Neural crest cell (in vitro differentiated cells): ENCODE data around the gene CBX2. TPM values are rescaled to one million over a fixed set of nuclear protein-coding genes. Genes with fewer than 3 reads are reported as not detected.
"Not testable (repeated sequence)": the region's sequence is repeated elsewhere in the genome, so short reads cannot be mapped to it uniquely, and the experiment has no call there.

ENCODE experiments used
- DNase-seq: peaks from one replicate; pipeline ENCODE4 v3.0.0; 2021; ENCODE audit warnings: low read depth, mixed read lengths, low spot score
- H3K27ac Mint-ChIP-seq: one replicate; pipeline ENCODE4 v1.8.0; 2021; ENCODE audit warnings: mild to moderate bottlenecking, mixed read lengths; ENCODE audit not compliant: unreplicated experiment
- H3K27me3 Mint-ChIP-seq: 2 replicates; pipeline ENCODE4 v1.8.0; 2021; ENCODE audit warnings: low read depth, mild to moderate bottlenecking, mixed read lengths
- H3K36me3 Mint-ChIP-seq: 2 replicates; pipeline ENCODE4 v1.8.0; 2021; ENCODE audit warnings: low read depth, mild to moderate bottlenecking, mixed read lengths
- H3K4me1 Mint-ChIP-seq: 2 replicates; pipeline ENCODE4 v1.8.0; 2021; ENCODE audit warnings: mixed read lengths
- H3K4me3 Mint-ChIP-seq: one replicate; pipeline ENCODE4 v1.8.0; 2021; ENCODE audit warnings: mild to moderate bottlenecking, mixed read lengths
- H3K9me3 Mint-ChIP-seq: 2 replicates; pipeline ENCODE4 v1.8.0; 2021; ENCODE audit warnings: mixed read lengths
- CTCF ChIP-seq: fragments of 200-600 bp; sonication (generic); conservative IDR thresholded peaks from 2 replicates; pipeline ENCODE4 v1.5.0; 2021; ENCODE audit warnings: antibody characterized with exemption, mild to moderate bottlenecking
- total RNA-seq: library from RNA; stranded (reverse); gene quantifications from 2 replicates; pipeline ENCODE4 v1.2.1, GENCODE V29; 2021

The CBX2 gene
- total RNA-seq, 1 donor from 2014 or later: 101 TPM

DNA sequence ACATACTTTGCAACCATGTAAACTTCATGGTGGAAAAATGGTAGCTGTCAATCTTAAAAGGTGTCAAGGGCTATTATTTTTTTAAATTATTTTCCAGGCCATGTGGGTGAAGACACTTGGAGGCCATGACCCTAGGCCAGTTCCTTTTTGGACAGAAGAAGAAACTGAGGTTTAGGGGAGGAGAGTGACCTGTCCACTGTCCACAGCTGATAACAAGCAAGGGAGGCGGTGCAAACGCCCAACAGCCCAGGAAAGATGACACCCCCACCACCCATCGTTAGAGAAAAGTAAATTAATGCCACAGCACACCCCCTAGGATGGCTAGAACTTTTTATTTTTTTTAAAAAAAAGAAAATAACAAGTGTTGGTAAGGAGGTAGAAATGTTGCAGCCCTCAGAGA, 28.0 kb upstream of the CBX2 start:
- Mint-ChIP-seq H3K4me3 (no peak overlapping the region), H3K27me3 (peaks cover 63% of the 10 kb centered on the region), H3K9me3 (no peaks in the 10 kb centered on the region), H3K36me3 (no peaks in the 10 kb centered on the region), H3K27ac (no peak overlapping the region), H3K4me1 (peaks cover 19% of the 10 kb centered on the region)
- no peak for TF ChIP-seq CTCF
- no peak for DNase-seq

GRCh38 chr17:79750650-79751545, 27.1 kb upstream of the CBX2 start:
- Mint-ChIP-seq H3K36me3 (no peaks in the 10 kb centered on the region), H3K27ac (no peak overlapping the region), H3K4me1 (peaks cover 19% of the 10 kb centered on the region), H3K4me3 (no peak overlapping the region), H3K27me3 (peaks cover 57% of the 10 kb centered on the region), H3K9me3 (no peaks in the 10 kb centered on the region)
- no peak for TF ChIP-seq CTCF
- DNase-seq: no peak

DNA sequence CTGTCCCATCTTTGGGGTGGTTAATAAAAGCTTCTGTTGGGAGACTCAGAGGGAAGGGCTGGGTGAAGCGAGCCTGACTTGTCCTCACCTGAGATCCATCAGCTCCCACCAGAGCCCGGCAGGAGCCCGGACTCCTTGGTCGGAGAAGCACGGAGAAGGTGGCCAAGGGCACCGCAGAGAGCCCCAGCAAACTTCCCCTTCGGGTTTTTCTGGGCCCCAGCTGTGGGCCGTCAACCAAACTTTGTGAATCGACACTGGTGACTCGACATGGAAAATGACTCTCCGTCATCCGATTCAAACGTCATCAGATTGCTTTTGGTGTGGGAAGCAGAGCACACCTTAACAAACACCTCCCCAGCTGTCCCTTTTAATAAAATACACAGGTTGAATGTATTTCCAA, 25.8 kb upstream of the CBX2 start:
- no peak overlapping the region for H3K4me3 Mint-ChIP-seq
- no peaks in the 10 kb centered on the region for H3K9me3 Mint-ChIP-seq
- no peak overlapping the region for H3K27ac Mint-ChIP-seq
- peaks cover 45% of the 10 kb centered on the region for H3K27me3 Mint-ChIP-seq
- H3K4me1 Mint-ChIP-seq: peaks cover 10% of the 10 kb centered on the region
- no peak for TF ChIP-seq CTCF
- H3K36me3 Mint-ChIP-seq: no peaks in the 10 kb centered on the region
- no peak for DNase-seq

DNA sequence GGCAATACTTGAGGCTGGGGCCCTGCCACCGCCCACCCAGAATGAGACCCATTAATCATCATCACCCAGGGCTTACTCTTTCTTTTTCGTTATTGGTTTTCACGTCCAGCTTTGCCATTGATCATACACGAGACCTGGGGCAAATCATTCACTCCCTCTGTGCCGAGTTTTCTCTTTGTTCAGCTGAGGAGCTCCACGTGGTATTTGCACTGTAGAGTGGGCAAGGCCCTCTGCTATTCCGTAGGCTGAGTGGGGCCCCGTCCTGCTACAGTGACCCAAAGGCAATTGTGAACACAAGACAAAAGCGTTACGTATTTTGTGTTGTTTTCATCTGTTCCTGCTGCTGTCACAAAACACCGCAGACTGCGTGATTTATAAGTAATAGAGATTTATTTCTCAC, 23.6 kb upstream of the CBX2 start:
- Mint-ChIP-seq H3K4me3 (no peak overlapping the region), H3K27me3 (peaks cover 29% of the 10 kb centered on the region), H3K36me3 (peaks cover 2% of the 10 kb centered on the region), H3K9me3 (no peaks in the 10 kb centered on the region), H3K4me1 (peaks cover 5% of the 10 kb centered on the region), H3K27ac (no peak overlapping the region)
- no peak for TF ChIP-seq CTCF
- no peak for DNase-seq

GRCh38 chr17:79754903-79755302, 23.0 kb upstream of the CBX2 start:
- not testable (repeated sequence) for DNase-seq, H3K4me3 Mint-ChIP-seq, H3K27ac Mint-ChIP-seq, H3K4me1 Mint-ChIP-seq, H3K36me3 Mint-ChIP-seq, H3K9me3 Mint-ChIP-seq
- peaks cover 24% of the 10 kb centered on the region for H3K27me3 Mint-ChIP-seq

- Mint-ChIP-seq H3K4me3 (no peak overlapping the region), H3K27me3 (peaks cover 20% of the 10 kb centered on the region), H3K36me3 (peaks cover 2% of the 10 kb centered on the region), H3K4me1 (peaks cover 5% of the 10 kb centered on the region), H3K27ac (no peak overlapping the region), H3K9me3 (no peaks in the 10 kb centered on the region)
- DNase-seq: no peak
- TF ChIP-seq CTCF: no peak
Measured at GRCh38 chr17:79755591-79755990, 22.4 kb upstream of the CBX2 start.
